HG03175 (cell line): ENCODE results near the gene HOXA10.

Experiments used
- ATAC-seq: cut with Tn5 transposase; IDR thresholded peaks from one replicate; pipeline ENCODE4 v1.9.1; 2021; ENCODE audit warnings: mild to moderate bottlenecking, moderate library complexity; ENCODE audit not compliant: unreplicated experiment

The HOXA10 gene

DNA sequence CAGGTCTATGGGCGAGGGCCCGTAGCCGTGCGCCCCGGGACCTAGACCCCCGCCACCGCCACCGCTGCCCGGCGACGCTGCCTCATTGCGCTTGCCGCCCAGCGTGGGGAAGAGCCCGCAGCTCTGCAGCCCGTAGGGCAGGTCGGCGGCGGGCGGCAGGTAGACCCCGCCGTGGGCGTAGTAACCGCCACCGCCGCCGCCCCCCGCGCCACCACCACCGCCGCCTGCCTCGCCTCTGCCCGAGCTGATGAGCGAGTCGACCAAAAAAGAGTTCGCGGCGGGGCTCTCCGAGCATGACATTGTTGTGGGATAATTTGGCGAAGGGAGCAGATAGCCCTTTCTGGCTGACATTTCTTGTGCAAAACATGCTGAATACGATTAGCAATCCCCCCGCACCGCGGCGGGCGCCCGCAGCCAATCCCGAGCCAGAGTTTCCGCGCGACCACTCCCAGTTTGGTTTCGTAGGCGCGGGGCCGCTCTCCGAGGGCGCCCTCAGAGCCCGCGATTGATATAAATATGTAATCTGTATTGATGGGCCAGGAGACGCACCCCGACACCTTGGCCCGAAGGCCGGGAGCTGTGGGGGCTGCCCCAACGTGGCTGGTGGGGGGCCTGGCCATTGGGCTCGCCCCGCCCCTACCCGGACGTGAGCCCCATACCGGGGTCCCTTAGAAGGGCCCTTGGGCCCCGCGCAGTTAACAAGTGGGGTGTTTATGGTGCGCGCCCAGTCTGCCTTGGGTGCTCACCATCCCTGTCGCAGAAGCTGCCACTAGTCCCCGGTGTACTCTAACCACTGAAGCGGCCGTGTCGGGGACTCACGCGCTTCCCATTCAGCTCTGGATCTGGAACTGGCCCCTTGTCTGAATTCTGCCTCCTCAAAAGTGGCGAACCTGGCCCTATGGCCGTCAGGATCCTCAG, at the start of gene HOXA10:
TSS of gene HOXA10 (minus strand) at position 365 of the 918 bp plus-strand sequence. CDS start at position 351, 14 bp downstream.
- no peak for ATAC-seq

DNA sequence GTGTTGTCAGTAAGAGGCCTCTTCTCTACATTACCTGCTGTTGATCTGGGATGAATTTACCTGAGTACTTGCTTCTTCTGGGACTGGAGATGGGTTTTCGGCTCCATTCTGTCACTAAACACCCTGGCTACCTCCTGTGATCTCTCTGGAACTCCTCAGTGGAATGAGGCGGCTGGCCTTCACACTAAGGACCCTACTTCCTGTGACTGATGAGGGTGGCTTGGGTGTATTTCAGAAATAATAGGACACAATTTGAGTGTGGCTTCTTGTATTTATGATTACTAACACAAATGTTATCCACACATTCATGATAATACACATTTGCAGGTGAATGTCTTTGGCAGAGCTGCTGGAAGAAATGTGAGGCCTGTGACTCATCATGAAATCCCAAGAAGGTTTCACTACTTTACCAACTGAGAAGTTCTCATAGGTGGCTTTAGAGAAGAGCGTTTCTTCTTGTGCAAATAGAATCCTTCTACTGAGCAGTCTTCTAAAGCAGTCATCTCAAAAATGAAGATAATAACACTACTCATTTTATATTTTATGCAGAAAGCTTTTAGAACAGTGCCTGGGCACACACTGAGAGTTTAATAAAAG, 47.2 kb upstream of the HOXA10 start:
- ATAC-seq, result no peak

DNA sequence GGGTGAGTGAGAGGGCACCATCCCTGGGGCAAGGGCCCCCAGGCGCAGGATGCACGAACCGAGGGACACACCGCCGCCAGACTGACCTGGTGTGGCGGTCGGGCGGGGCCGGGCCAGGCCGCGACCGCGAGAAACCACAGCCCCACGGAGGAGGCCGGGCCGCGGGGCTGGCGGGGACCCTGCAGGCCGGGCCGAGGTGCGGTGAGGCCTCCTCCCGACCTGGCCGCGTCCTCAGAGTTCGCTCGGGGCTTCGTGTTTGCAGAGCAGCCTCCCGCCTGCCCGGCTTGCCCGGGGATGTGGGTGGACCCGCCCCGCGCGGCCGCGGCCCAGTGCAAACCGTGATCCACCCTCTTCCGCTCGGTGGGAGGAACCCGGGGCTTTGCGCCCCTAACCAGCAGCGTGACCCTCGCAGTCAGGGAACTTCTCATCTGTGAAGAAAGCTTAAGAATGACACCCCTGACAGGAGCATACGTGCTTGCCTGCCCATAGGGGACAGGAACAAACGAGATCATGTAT, 46.4 kb upstream of the HOXA10 start:
- ATAC-seq, result no peak

DNA sequence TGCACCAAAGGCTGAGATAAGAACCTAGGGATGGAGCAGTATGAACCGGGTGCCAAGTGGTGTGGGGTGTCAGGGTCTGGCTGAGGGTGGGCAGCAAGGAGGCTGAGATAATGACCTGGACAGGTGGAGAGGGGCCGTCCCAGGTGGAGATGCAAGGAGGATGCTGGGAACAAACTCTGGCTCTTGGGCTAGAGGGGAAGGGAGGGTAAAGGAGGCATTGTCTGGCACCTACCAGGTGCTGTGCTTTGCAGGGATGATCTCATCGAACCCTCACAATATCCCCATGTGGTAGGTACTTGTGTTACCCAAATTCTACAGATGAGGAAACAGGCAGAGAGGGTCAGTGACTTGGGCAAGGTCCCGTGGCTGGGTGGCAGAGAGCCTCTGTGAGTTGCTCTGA, 45.7 kb upstream of the HOXA10 start:
- no peak for ATAC-seq

DNA sequence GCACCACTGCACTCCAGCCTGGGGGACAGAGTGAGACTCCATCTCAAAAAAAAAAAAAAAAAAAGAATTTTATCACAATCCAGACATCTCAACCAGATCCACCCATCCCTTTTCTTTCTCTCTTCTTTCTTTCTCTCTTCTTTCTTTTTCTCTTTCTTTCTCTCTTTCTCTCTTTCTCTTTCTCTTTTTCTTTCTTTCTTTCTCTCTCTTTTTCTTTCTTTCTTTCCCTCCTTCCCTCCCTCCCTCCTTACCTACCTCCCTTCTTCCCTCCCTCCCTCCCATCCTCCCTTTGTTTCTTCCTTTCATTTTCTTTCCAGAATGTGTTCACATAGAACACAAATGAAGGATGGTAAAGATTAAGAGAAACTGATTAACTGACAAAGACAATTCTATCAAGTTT, 43.8 kb upstream of the HOXA10 start:
- no peak for ATAC-seq

DNA sequence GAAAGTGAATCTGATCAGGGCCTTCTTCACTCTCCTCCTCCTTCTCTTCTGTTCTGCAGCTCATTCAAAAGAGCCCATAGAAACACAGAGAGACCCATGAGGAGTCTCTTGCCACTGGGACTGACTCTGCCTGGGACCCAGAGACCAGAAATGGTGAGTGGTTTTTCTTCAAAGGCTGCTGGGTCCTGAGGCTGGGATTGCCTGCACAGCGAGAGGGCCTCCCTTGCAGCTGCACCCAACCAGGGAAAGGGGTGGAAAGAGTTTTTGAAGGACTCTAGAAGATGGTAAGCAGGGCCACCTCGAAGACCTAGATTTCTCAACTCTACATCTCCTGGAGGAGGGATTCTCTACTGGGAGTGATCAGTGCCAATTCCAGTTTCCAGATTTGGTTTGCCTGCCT, 41.2 kb upstream of the HOXA10 start:
- ATAC-seq, result no peak

DNA sequence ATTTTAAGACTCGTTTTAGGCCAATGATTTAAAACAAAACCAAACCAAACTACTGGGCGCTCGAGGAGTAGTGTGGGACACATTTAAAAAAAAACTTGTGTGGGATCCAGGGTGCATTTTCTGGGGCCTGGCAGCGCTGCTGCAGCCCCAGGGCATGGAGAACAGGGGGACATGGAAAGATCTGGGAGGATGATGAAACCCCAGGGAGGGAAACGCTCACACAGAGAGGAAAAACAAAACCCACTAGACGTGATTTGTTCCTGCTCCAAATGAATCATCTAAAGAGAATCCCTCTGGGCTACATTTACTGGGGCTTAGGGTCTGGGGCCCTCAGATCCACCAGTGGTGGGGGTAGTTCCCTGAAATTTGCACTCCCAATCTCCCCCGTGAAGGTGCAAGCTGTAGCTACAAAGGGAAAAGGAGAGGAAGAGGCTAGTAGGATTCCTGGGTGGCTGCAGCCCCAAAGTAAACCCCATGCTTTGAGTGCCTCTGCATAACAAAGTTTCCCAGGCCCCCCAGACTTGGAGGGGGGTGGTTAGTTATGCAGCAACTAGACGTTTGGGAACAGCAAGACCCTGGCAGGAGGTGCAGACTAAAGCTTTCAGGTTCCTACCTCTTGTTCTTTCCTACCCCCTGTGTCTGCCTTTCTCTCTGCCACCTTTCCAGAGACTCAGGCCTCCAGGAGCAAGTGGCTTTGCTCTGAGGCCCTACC, 40.3 kb upstream of the HOXA10 start:
- no peak for ATAC-seq

DNA sequence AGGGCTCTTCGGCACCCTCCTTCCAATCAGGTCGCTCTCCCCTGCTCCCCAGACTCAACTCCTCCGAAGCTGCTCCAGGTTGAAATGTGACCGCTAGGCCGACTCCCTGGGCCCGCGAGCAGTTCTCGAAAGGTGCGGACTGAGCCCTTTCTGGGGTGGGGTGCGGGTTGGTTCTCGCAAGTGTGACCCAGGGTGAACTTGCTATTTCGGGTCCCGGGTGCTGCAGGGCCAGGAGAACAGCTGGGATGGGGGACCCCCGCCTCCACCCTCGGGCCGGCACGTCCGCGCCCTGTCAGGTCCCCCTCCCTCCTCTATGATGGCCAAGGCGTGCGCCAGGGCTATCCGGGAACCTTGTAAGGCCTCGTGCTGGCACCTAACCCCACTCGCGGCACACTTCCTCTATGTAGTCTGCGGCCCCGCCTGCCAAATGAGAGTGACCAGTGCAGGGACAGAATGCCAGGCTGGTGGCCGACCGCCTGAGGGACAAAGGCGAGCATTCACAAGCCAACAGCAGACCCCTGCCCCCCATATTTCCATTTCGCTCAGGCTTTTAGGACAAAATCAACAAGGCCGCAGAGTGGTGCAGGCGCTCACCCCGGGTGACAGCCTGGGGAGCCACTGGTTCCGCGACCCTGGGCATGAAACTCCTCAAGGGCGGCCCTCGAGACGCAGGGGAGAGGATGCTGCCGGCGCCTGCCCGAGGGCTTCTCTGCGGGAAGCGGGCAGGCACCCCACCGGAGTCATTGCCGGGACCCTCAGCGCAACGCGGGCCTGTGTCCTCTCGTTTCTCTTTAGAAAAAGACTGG, 39.5 kb upstream of the HOXA10 start:
- no peak for ATAC-seq

DNA sequence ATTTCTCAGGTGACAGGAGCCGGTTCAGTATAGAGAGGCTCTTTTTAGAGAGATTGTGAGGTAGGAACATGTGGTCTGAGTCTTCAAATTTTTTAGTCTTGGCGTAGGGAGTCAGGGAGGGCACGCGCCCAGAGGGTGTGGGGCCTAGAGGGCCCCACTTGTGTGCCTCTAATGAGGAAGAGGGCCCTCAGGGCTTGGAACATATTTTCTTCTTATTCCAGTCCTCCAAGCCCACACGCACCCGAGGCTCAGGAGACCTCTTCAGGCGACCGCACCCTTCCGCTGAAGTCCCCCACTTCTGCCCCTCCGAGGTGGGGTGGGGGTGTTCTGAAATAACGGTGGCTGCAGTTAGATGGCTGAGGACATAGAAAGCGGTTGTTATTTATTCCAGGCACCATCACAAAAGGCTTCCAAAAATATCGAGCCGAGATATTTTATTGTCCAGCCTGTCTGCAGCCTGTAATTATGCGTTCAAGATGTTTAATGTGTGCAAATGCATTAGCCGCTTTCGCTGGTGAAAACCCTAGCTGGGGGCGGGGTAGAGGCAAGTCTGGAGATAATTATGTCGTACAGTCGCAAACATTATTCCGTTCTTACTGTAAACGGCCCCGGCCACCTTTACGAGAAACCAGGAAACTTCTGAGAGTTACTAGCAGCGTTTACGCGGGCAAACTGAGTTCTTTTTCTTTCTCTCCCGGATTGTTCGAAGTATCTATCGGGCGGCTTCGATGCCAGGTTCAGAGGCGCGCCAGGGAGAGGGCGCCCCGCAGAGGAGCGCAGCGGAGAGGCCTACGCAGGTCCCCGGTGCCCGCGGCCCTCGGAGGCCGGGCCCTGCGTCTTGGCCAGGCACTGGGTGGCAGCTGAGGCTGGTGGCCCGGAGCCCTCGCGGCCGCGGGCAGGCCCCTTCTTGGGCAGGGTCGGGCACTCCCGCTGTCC, 38.6 kb upstream of the HOXA10 start:
- ATAC-seq, result no peak

DNA sequence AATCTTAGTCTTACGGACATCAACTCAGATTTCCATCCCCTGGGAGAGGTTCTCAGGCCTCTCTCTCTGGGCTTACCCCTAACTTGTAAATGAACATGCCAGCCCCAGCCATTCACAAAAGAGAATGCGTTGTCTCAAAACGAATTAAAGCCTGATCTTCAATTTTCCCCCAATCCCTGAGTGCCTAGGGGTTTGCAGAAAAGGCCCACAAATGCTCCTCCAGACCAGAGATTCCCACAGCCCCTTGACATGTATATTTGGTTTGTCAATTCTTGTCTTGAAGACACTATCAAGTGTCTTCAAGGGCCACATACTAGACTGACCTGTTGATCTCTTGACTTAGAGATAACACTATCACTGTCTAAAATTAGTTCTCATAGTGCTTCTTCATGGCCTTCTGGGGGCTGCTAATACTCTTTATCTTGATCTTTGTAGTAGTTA, 37.7 kb upstream of the HOXA10 start:
- ATAC-seq, result no peak

DNA sequence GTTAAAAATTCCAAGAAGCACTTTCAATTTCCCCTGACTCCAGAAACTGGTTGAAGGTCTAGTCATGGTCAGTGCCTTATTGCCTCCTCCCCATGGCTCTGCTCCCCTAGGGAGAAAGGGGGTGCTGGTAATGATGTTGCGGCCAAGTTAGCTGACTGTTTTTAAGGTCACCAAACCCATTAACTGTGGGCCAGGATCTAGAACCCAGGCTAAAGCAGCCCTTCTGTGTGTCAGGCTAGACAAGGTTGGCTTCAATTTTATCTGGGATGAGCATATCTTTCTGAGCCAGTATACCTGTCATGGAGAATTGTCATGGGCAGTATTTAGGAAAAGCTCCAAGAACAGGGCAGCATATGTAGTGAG, 36.9 kb upstream of the HOXA10 start:
- no peak for ATAC-seq

DNA sequence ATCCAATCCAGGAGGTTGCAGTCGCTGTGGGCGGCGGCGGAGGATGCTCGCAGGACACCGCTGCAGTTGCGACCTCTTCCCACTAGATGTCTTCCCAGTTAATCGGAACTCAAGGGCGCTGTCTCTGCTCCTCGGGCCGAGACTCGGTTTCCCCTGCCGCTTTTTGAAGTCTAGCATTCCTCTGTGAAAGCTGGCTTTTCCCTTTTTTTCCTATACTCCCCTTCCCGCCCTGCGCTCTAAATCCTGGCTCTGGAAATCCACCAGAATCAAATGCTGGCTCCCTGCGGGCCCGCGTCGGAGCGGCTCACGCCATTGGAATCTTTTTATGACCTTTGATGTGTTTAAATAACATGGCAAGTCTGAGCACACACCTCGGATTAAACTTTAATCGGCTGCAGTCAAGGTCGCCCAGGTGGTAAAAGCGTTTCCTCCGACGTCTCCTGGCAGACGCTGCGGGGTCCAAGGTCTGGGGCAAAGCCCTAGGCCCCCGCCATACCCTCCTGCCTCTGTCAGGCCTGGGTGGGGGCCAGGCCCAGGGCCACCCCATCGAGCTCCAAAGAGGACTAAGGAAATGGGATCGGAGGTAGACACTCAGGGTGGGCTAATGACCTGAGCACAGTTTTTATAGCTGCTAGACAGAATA, 36.4 kb upstream of the HOXA10 start:
- ATAC-seq, result peak; percentile 57

DNA sequence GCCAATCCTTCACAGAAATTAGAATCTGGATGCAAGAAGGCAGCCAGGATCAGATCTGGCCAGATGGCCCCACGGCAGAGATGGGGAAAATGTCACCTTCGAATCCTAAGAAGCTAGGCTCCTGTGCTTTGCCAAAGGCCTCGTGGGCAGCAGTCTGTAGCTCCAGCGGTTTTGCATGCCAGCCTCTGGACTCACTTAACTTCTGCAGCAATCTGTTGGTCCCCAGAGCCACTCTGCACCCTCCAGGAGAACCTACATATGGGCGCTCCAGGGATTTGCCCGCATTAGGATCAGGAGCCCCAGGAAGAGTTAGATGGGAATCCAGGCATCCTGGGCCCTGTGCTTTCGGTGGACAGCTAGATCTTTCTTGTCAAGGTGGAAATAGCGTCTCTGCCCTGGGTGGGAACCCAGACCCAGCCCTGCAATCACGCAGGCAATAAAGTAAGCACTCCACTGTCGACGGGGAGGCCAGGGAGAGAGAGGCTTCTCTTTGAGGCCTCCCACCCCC, 35.9 kb upstream of the HOXA10 start:
- no peak for ATAC-seq

DNA sequence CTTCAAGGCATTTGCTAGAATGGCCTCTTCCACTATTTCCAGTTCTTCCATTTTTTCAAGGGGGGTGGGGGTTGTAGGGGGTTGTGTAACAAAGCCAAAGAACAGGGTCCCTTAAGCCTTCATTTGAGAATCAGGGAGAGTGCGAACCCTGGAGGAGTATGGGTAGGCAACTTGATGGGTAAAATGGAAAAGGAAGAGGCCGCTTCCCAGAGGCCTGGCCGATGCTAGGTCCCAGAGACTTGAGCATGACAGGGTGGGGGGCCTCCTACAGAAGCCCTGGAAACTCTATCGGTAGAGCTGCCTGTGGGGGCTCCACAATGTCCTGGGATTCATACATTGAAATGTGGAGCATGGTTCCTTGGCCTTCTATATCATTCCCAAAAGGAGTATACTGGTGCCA, 34.9 kb upstream of the HOXA10 start:
- ATAC-seq, result no peak

DNA sequence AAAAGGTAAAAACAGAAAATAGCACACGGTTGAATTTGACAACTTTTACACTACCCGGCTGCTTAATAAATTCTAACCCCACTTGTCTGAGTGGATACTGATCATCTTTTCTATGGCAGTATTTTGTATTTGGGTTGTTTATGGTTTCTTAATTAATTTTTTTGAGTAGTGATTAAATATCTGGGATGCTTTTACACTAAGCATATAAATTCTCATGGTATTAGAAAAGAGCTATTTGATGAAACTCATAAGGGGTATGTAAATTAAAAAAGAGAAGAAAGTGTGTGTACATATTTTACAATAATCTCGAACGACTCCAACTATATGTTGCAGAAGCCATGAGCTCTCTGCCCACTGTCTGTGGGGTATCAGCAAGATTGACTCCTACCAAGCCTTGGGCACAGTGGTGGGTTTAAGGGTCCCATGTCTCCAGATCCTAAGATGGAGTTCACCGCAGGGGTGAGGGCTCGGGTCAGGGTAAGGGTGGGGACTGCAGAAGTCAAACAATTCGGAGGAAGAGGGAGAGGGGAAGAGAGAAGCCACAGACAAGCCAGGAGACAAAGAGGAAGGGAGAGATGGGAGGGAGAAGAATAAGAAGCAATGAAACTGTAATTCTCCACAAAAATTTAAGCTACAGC, 33.3 kb upstream of the HOXA10 start:
- no peak for ATAC-seq

DNA sequence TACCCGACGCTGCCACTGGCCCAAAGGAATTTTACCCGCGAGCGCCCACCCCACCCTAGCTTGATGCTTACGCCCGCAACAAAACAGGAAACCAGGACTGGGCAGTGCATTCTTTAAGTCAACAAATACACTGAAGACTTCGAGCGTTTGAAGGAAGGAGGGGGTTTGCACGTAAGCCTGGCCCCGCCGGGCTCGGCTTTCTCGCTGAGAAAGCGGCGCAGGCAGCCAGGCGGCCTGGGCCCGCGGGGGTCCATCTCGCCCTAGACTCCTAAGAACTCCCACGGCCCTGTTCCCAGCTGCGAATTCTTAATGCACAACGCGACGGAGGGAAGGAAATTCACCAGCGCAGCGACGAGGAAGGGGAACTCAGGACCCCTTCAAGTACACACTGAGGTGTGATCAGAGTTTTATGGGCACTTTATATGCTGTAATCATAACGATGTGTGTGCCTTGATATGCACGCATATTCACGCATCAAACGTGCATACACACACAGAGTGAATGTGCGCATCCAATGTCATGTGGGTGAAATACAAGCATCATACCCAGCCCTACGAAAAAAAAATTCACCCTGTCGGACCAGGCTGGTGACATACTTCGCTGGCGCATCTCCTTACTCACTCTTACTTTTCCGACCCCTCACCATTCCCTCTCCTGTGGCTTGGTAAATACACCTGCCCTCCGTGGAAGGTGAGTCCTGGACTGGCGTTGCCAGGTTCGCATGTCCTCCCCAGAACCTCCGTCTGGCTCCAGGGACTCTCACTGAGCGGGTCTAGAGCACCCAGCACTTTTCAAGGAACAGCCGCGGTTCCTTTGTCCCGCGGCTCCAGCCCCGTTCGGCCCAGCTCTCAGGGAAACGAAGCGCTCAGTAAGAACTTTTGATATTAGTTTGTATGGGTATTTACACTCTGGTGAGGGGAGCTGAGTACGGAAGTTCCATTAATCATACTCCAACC, 31.5 kb upstream of the HOXA10 start:
- no peak for ATAC-seq

DNA sequence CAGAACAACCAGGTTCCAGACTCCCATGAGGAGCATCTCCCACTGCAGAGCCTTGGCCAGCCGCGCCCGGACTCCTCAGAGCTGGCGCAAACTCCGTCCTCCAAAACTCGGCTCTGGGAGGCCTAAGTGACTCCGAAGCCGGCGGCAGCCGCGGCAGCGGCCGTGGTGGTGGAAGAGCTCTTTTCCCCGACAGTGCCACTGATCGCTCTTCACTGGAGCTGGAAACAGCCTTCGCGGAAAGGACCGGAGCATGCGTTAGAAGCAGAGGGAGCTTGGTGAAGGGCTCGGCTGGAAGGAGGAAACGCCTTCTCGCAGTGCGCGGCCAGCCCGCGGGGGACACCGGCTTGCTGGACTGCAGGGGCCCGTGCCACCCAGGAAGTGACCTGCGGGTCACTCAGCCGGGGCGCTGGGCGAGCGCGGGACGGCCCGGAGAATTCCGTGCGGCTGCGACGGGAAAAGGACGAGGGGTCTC, 30.8 kb upstream of the HOXA10 start:
- ATAC-seq, result no peak
